Vagina (tissue), 2 donors: ENCODE results near the gene GLYATL3. TPM values are rescaled to one million over a fixed set of nuclear protein-coding genes. Genes with fewer than 3 reads are reported as not detected.

Source experiments
- DNase-seq, 2 donors: peaks; one replicate each; pipeline ENCODE4 v3.0.0-alpha.2; 2017; ENCODE audit errors: extremely low spot score in 2 of 2
- H3K27ac ChIP-seq: fragments of 200-600 bp; sonication (generic); one replicate; pipeline ENCODE4 v1.5.1; 2019
- H3K27me3 ChIP-seq: fragments of 200-600 bp; sonication (generic); one replicate; pipeline ENCODE4 v1.5.1; 2019
- H3K36me3 ChIP-seq, 2 donors: fragments of 200-600 bp; sonication (generic); one replicate each; pipeline ENCODE4 v1.5.1; 2017 to 2019
- H3K4me1 ChIP-seq: fragments of 200-600 bp; sonication (generic); one replicate; pipeline ENCODE4 v1.5.1; 2019
- H3K4me3 ChIP-seq, 2 donors: fragments of 200-600 bp; sonication (generic); 1 replicate in 1 of 2; 2 replicates in 1 of 2; pipeline ENCODE4 v1.5.1; 2016 to 2019
- H3K9me3 ChIP-seq: fragments of 200-600 bp; sonication (generic); one replicate; pipeline ENCODE4 v1.5.1; 2019
- CTCF ChIP-seq, 3 experiments: fragments of 450-650 bp in 2 of 3; fragments of 200-600 bp in 1 of 3; sonication (generic) in 1 of 3; IDR thresholded peaks; one replicate each; pipeline ENCODE4 v1.5.1; 2017 to 2019; ENCODE audit warnings: antibody characterized with exemption in 3 of 3, mild to moderate bottlenecking in 2 of 3, moderate library complexity in 2 of 3
- POLR2A ChIP-seq, 2 donors: fragments of 450-650 bp; IDR thresholded peaks; one replicate each; pipeline ENCODE4 v1.6.1; 2017; ENCODE audit warnings: antibody characterized with exemption in 2 of 2, mild to moderate bottlenecking in 2 of 2, moderate library complexity in 2 of 2
- POLR2AphosphoS5 ChIP-seq, 2 donors: sonication (generic); formaldehyde crosslinking; IDR thresholded peaks; one replicate each; pipeline ENCODE4 v1.9.0; 2017; ENCODE audit warnings: antibody characterized with exemption in 2 of 2, mild to moderate bottlenecking in 2 of 2, low read depth in 1 of 2; ENCODE audit not compliant: insufficient read depth in 1 of 2
- intact Hi-C: fragments of 100-400 bp; cut with DNase I; formaldehyde crosslinking; loops from one replicate; pipeline ENCODE4 v1.15.1; 2023
- total RNA-seq: library from RNA; depleted of rRNA; stranded (reverse); fragments of >200 nt; gene quantifications from one replicate; pipeline ENCODE4 v1.2.3, GENCODE V29; 2016

The GLYATL3 gene
- total RNA-seq, 1 donor from 2014 or later, result not detected

- intact Hi-C loops, result no loop called here
- Histone ChIP-seq H3K4me3 (no peak overlapping the region), H3K4me1 (no peaks in the 10 kb centered on the region), H3K36me3 (no peaks in the 10 kb centered on the region), H3K27ac (no peak overlapping the region), H3K27me3 (no peaks in the 10 kb centered on the region), H3K9me3 (no peaks in the 10 kb centered on the region)
- DNase-seq, result no peak
- TF ChIP-seq CTCF (IDR thresholded peaks at IDR 0.05) (no peak), POLR2AphosphoS5 (IDR thresholded peaks at IDR 0.05; ENCODE audit: insufficient read depth in 1 of 2, low read depth in 1 of 2) (no peak), POLR2A (IDR thresholded peaks at IDR 0.05) (no peak)
These were observed 66.1 kb downstream of the GLYATL3 start for GRCh38 chr6:49565855-49566254.

GRCh38 chr6:49570474-49571079 is 70.9 kb downstream of the GLYATL3 start:
- H3K27ac ChIP-seq, result no peak overlapping the region
- no peaks in the 10 kb centered on the region for H3K36me3 ChIP-seq
- intact Hi-C loops, result no loop called here
- TF ChIP-seq POLR2AphosphoS5 (IDR thresholded peaks at IDR 0.05; ENCODE audit: insufficient read depth in 1 of 2, low read depth in 1 of 2) (no peak), CTCF (IDR thresholded peaks at IDR 0.05) (no peak), POLR2A (IDR thresholded peaks at IDR 0.05) (no peak)
- no peaks in the 10 kb centered on the region for H3K4me1 ChIP-seq
- no peaks in the 10 kb centered on the region for H3K27me3 ChIP-seq
- H3K9me3 ChIP-seq, result no peaks in the 10 kb centered on the region
- DNase-seq, result no peak
- H3K4me3 ChIP-seq, result no peak overlapping the region

- Histone ChIP-seq H3K4me3 (no peak overlapping the region), H3K27ac (no peak overlapping the region), H3K4me1 (no peaks in the 10 kb centered on the region), H3K9me3 (no peaks in the 10 kb centered on the region), H3K27me3 (no peaks in the 10 kb centered on the region), H3K36me3 (no peaks in the 10 kb centered on the region)
- intact Hi-C loops, result no loop called here
- TF ChIP-seq POLR2A (IDR thresholded peaks at IDR 0.05) (no peak), POLR2AphosphoS5 (IDR thresholded peaks at IDR 0.05; ENCODE audit: insufficient read depth in 1 of 2, low read depth in 1 of 2) (no peak), CTCF (IDR thresholded peaks at IDR 0.05) (no peak)
- DNase-seq, result no peak
These were observed 76.9 kb downstream of the GLYATL3 start for GRCh38 chr6:49576618-49577017.

Other genes starting within 250 kb of the GLYATL3 start
- gene MMUT, start 36.7 kb upstream of the GLYATL3 start, total RNA-seq, result 11.0 TPM
- 1.7 TPM for gene CENPQ, start 36.6 kb upstream of the GLYATL3 start, total RNA-seq
- 14.2 TPM for gene C6orf141, start 50.7 kb downstream of the GLYATL3 start, total RNA-seq
- 2.5 TPM for gene RHAG, start 136.9 kb downstream of the GLYATL3 start, total RNA-seq
- not detected for gene CRISP2, start 213.6 kb downstream of the GLYATL3 start, total RNA-seq
- gene CRISP3, start 244.5 kb downstream of the GLYATL3 start, total RNA-seq, result 19.2 TPM